Epithelial cell of esophagus (primary cell): ENCODE data around the gene RTRAF.
A peak's percentile ranks its signal among the peaks of the same experiment; 100 is the strongest.

ENCODE experiments used
- DNase-seq: peaks from one replicate; pipeline ENCODE4 v3.0.0; 2010; ENCODE audit warnings: low read depth
- H3K4me3 ChIP-seq: 2 replicates; pipeline ENCODE4 v1.5.1; 2011; ENCODE audit warnings: mild to moderate bottlenecking, low read length, control low read depth
- TF ChIP-seq, protein P1 (sequence below): IDR thresholded peaks from 2 replicates; pipeline ENCODE4 v1.5.1; 2011; ENCODE audit warnings: low read depth, mild to moderate bottlenecking, low read length, control low read depth, inconsistent platforms; ENCODE audit not compliant: insufficient read depth; ENCODE audit errors: missing control alignments

Gene RTRAF

DNA sequence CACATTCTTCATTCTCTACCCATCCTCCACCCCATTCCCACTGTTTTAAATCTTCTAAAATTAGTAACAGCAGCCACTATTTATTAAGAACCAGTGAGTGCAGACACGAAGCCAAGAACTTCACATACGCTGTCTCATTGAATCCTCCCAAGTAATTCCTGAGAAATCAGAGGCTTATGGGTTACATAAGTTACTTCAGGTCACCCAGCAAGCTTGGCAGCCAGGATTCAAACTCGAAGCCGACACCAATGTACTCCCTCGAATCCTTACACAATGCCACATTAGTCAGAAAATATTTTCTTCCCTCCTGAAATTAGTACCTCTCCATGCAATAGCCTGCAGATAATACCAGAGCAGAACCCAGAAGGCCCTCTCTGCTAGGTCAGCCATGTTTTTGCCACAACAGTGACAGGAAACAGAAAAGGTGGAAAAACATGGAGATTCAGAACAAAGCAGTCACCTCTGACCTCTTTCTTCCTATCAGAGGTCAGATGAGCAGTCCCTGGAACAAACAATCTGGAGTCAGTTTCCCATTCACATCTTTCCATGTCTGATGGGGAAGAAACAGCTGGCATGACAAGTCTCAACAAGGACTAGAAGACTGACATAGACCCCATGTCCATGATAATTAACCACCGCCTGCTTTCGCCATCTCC lies 63.1 kb downstream of the RTRAF start:
- TF ChIP-seq, protein P1, sequence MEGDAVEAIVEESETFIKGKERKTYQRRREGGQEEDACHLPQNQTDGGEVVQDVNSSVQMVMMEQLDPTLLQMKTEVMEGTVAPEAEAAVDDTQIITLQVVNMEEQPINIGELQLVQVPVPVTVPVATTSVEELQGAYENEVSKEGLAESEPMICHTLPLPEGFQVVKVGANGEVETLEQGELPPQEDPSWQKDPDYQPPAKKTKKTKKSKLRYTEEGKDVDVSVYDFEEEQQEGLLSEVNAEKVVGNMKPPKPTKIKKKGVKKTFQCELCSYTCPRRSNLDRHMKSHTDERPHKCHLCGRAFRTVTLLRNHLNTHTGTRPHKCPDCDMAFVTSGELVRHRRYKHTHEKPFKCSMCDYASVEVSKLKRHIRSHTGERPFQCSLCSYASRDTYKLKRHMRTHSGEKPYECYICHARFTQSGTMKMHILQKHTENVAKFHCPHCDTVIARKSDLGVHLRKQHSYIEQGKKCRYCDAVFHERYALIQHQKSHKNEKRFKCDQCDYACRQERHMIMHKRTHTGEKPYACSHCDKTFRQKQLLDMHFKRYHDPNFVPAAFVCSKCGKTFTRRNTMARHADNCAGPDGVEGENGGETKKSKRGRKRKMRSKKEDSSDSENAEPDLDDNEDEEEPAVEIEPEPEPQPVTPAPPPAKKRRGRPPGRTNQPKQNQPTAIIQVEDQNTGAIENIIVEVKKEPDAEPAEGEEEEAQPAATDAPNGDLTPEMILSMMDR = no peak
- no peak overlapping the region for H3K4me3 ChIP-seq
- peak; percentile 54 for DNase-seq

DNA sequence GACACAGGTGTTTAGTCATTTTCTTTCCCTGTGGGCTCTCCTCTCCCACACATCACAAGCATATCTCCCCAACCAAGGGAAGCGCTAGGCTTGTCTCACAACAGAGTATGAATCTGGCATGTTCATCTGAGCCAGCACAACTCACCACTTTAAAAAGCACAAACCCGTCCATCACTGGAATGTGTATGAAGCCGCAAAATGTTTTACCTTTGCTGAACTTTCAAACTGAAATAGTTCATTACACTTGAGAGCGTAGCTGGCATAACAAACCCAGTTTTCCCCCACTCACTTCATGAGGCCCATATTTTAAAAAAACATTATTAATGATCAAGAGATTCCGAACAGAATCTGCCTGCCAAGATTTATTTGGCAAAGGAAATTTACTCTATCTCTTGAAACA lies 63.7 kb downstream of the RTRAF start:
- TF ChIP-seq, protein P1 = no peak

DNA sequence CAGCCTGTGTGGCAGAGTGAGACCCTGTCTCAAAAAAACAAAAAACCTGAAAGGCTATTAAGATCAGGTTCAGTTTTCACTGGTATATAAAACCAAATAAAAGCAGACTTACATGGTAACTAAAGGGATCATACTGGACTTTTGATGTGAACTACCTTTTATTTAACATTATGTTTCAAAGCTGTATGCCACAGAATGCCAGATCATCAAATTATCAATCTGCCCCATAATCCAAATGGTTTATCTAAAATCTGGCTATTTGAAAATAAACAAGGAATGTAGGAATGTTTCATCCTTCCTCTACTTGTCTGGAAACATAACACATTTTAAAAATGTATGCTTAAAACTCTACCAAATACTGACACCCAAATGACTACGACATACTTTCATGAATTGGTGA lies 65.3 kb downstream of the RTRAF start:
- DNase-seq = no peak
- H3K4me3 ChIP-seq = no peak overlapping the region
- TF ChIP-seq, protein P1 = no peak

More for the DNA sequence above, 63.7 kb downstream of the RTRAF start:
- H3K4me3 ChIP-seq = no peak overlapping the region
- no peak for DNase-seq

DNA sequence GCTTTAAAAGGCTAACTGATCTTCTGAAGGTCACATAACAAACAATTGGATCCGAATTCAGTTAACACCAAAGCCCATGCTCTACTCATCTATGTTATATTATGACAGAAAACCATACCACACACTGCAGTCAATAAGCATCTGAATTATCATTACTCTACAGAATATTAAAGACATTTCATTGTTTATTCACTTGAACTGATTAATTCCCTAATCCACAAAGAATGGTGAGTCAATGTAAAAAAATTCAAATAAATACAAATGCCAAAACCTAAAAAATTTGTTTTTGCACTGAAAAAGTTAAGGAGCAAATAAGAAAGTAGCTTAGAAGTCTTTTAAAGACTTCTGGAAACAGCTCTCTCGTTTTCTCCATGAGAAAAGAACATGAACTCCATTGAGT lies 65.8 kb downstream of the RTRAF start:
- H3K4me3 ChIP-seq = no peak overlapping the region
- TF ChIP-seq, protein P1 = no peak
- DNase-seq = no peak

DNA sequence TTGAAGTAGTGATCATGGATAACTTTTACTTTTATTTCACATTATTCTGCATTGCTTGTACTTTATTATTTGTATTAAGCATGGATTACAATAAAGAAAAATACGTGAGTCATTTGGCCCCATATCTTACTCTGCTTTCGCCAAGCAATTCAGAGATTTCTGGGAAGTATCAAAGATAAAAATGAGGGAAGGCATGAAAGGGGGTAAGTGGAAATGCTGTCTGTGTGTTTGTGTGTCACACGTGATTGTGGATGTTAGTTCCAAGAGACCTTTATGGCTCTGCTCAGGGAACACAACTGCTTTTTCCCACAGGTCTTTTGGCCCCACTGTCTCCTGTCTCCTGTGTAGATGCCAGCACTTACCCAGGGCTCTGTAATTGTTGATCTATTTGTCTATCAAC lies 69.0 kb downstream of the RTRAF start:
- DNase-seq = no peak
- TF ChIP-seq, protein P1 = no peak
- H3K4me3 ChIP-seq = no peak overlapping the region

DNA sequence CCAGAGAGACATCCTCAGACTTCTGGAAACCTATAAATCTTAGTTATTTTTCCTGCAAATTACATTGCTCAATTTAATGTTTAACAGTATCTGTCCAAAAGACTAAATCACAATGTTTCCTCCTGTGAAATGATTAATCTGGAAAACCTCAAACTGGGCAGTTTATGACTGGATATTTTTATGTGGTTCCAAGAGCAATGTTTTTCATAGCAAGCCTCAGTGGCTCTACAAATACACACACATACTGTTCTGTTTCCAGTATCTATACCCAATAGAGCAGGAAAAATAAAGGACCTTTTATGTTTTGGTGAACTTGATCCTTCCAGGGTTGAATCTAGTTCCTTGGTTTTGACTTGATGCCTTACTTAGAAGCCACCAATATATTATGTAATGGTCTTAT lies 70.3 kb downstream of the RTRAF start:
- TF ChIP-seq, protein P1 = no peak
- no peak overlapping the region for H3K4me3 ChIP-seq
- no peak for DNase-seq

DNA sequence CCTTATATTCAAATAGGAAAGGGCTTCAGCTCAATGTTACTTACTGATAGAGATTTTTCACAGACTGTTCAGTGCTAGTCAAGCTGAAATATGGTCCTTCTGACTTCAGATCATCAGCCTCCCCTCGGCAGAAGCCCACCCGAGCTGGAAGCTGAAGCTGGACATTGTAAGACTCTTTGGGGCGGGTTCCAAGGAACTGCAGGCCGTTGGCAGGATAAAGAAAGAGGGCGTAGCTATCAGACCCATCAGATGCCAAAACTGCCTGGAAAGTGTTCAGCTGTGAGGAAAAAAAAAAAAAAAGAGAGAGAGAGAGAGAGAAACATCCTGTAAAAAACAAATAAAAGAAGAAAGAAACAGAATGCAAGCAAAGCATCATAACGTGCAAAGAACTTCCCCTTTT lies 70.7 kb downstream of the RTRAF start:
- TF ChIP-seq, protein P1 = no peak
- no peak overlapping the region for H3K4me3 ChIP-seq
- DNase-seq = no peak
